K562 (cell line): ENCODE measurements around the gene GALK2. TPM values are rescaled to one million over a fixed set of nuclear protein-coding genes. Genes with fewer than 3 reads are reported as not detected.

Experiments used
- AFF4 ChIP-seq: sonication (generic); formaldehyde crosslinking; IDR thresholded peaks from 2 replicates; pipeline ENCODE4 v1.8.0; 2023; ENCODE audit warnings: mild to moderate bottlenecking, missing genetic modification reagents
- CCNT2 ChIP-seq: IDR thresholded peaks from 2 replicates; pipeline ENCODE4 v1.6.1; 2011; ENCODE audit warnings: borderline replicate concordance, low read depth, mild to moderate bottlenecking, moderate library complexity, mixed read lengths, low read length; ENCODE audit not compliant: insufficient read length; ENCODE audit errors: extremely low read depth
- HMGXB4 ChIP-seq: sonication (generic); formaldehyde crosslinking; IDR thresholded peaks from 2 replicates; pipeline ENCODE4 v1.8.1; 2023; ENCODE audit warnings: mild to moderate bottlenecking, missing genetic modification reagents
- PBX2 ChIP-seq, 2 experiments: IDR thresholded peaks in 1 of 2; conservative IDR thresholded peaks in 1 of 2; 2 replicates each; pipeline ENCODE4 v1.6.1; 2016; ENCODE audit warnings: low read depth in 2 of 2, mild to moderate bottlenecking in 1 of 2, missing compliant biosample characterization in 1 of 2, missing genetic modification characterization in 1 of 2, moderate library complexity in 1 of 2
- PTBP1 ChIP-seq: fragments of 200-400 bp; formaldehyde crosslinking; IDR thresholded peaks from 2 replicates; pipeline ENCODE4 v1.6.1; 2017; ENCODE audit warnings: low read depth, low read length
- PTRF ChIP-seq: fragments of 450-650 bp; IDR thresholded peaks from 2 replicates; pipeline ENCODE4 v1.6.1; 2016; ENCODE audit warnings: mild to moderate bottlenecking, missing genetic modification characterization, missing compliant biosample characterization
- RBM25 ChIP-seq: fragments of 200-400 bp; formaldehyde crosslinking; IDR thresholded peaks from 2 replicates; pipeline ENCODE4 v1.6.1; 2018; ENCODE audit warnings: low read length, low read depth, moderate library complexity; ENCODE audit not compliant: severe bottlenecking
- SMARCC2 ChIP-seq: fragments of 450-650 bp; IDR thresholded peaks from 2 replicates; pipeline ENCODE4 v1.6.1; 2017; ENCODE audit warnings: antibody characterized with exemption, moderate library complexity, mild to moderate bottlenecking, low read depth
- TCF15 ChIP-seq: fragments of 250-450 bp; sonication (Bioruptor Pico); IDR thresholded peaks from 2 replicates; pipeline ENCODE4 v1.8.0; 2022; ENCODE audit warnings: moderate library complexity, mild to moderate bottlenecking, inconsistent platforms
- ZKSCAN3 ChIP-seq: fragments of 250-450 bp; sonication (Bioruptor Pico); IDR thresholded peaks from 2 replicates; pipeline ENCODE4 v1.4.0; 2020
- ZNF668 ChIP-seq: fragments of 250-450 bp; sonication (Bioruptor Pico); IDR thresholded peaks from 2 replicates; pipeline ENCODE4 v1.8.0; 2022; ENCODE audit warnings: mild to moderate bottlenecking, inconsistent platforms
- ZNF717 ChIP-seq: fragments of 250-450 bp; sonication (Bioruptor Pico); IDR thresholded peaks from 2 replicates; pipeline ENCODE4 v1.5.0; 2021
- polyA plus RNA-seq, 8 experiments: library from polyadenylated mRNA; depleted of rRNA in 4 of 8; stranded (reverse) in 5 of 8; unstranded in 3 of 8; fragments of >200 nt; fragmentation: Nextera tagmentation in 2 of 8; fragmentation: Illumina TruSeq in 1 of 8; extraction: Ambion mirVana in 2 of 8; extraction: Trizol in 1 of 8; gene quantifications; 2 replicates each; pipeline versions ENCODE4 v1.2.1 to v1.2.3, GENCODE V29; 2011 to 2014; ENCODE audit warnings: inconsistent platforms in 1 of 8, missing spikeins in 1 of 8
- total RNA-seq, 7 experiments: library from RNA; depleted of rRNA in 6 of 7; stranded (reverse); fragments of >200 nt in 6 of 7; fragmentation: Illumina TruSeq in 2 of 7; extraction: Trizol in 2 of 7; gene quantifications; 2 replicates each; pipeline versions ENCODE4 v1.2.1 to v1.2.3, GENCODE V29; 2011 to 2021; ENCODE audit warnings: low replicate concordance in 1 of 7

The GALK2 gene
- total and polyA plus RNA-seq, 9 of the 15 experiments (the other 6 are each of a cell fraction or from before 2014, with no cell fraction given): 32.8 to 82.0 (median 54.4) TPM

- TF ChIP-seq AFF4 (CRISPR knock-in tag) (no peak), SMARCC2 (no peak), PTBP1 (no peak), CCNT2 (no peak), PTRF (no peak), PBX2 (CRISPR knock-in tag; IDR thresholded peaks at IDR 0.05; ENCODE audit: low read depth) (no peak), PBX2 (tag; conservative IDR thresholded peaks at IDR 0.05; ENCODE audit: low read depth) (no peak), ZNF668 (CRISPR knock-in tag) (no peak), ZNF717 (CRISPR knock-in tag) (no peak), ZKSCAN3 (CRISPR knock-in tag) (no peak), TCF15 (no peak), RBM25 (no peak), HMGXB4 (CRISPR knock-in tag) (no peak)
Measured at GRCh38 chr15:49187549-49188245, 17.6 kb downstream of the GALK2 start (continued).
